GM12801 (cell line): Measurements from ENCODE around the gene SLC44A1.

Experiments
- TF ChIP-seq, protein P1 (sequence below): IDR thresholded peaks from one replicate; pipeline ENCODE4 v1.5.1; 2011; ENCODE audit warnings: control low read depth; ENCODE audit not compliant: insufficient read length; ENCODE audit errors: extremely low read depth

SLC44A1 gene

DNA sequence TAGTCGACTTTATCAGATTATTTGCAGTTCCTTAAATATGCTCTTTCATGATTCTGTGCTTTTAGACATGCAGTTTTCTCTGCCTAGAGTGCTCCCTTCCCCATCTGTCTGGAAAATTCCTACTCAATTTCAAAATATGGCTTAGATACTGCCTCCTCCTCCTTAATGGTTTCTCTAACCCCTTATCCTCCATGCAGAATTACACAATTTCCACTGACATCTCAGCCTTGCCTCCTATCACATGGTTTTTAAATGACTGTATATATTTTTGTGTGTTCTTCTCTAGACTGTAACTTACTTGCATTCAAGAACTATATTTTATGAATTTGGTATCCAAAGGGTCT, 85.2 kb downstream of the SLC44A1 start:
- TF ChIP-seq, protein P1, sequence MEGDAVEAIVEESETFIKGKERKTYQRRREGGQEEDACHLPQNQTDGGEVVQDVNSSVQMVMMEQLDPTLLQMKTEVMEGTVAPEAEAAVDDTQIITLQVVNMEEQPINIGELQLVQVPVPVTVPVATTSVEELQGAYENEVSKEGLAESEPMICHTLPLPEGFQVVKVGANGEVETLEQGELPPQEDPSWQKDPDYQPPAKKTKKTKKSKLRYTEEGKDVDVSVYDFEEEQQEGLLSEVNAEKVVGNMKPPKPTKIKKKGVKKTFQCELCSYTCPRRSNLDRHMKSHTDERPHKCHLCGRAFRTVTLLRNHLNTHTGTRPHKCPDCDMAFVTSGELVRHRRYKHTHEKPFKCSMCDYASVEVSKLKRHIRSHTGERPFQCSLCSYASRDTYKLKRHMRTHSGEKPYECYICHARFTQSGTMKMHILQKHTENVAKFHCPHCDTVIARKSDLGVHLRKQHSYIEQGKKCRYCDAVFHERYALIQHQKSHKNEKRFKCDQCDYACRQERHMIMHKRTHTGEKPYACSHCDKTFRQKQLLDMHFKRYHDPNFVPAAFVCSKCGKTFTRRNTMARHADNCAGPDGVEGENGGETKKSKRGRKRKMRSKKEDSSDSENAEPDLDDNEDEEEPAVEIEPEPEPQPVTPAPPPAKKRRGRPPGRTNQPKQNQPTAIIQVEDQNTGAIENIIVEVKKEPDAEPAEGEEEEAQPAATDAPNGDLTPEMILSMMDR = no peak

DNA sequence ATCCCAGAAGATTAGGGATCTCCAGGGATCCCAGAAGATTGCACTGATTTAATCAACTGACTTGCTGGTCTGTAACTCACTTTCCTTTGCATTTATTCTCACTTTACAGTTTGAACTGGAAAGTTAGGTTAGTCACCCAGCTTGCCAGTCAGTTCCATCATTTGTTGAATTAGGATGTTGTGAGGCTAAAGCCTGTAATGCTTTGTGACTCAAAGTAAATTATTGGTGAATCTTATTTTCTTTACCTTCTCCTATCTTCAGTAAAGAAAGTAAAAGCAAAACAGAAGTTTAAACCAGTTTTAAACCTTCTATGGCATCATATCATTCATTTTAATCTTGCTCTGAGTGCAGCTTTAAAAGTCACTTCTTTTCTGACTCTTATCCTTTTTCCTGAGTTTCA, 85.8 kb downstream of the SLC44A1 start:
- TF ChIP-seq, protein P1 = no peak

DNA sequence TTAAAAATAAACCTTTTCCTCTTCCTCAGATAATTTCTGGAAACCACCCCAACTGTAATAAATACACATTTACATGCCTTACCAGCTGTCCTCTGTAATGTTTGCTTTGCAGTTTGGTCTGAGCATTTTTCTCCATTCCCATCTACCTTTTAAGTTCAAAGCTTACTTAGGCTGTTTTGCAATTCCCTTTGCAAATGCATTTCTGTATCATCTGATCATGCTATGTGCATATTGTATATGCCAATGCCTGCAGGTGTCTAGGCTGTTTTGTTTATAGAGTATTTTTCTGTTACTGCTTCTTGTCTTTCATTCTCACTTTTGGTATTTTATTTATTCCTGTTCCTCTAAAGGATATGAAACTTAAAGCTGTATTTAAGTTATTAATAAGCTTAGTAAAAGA, 86.3 kb downstream of the SLC44A1 start:
- TF ChIP-seq, protein P1 = no peak

DNA sequence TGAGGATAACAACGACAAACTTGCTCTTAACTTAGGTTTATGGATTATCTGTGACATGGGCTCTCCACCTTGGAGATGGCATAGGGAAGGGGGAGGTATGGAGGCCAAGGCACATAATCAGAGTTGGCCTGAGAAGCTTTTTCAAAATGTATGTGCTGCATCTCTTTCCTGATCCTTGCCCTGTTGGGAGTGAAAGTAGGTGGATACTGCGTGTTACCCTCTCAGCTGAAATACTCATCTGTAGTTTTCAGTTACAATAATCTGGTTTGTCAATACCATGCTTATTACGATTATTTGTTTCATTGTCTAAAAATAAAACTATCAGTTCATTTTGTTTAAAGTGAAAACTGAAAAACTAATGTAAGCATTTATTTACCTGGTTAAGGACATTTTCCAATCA, 86.7 kb downstream of the SLC44A1 start:
- TF ChIP-seq, protein P1 = no peak

DNA sequence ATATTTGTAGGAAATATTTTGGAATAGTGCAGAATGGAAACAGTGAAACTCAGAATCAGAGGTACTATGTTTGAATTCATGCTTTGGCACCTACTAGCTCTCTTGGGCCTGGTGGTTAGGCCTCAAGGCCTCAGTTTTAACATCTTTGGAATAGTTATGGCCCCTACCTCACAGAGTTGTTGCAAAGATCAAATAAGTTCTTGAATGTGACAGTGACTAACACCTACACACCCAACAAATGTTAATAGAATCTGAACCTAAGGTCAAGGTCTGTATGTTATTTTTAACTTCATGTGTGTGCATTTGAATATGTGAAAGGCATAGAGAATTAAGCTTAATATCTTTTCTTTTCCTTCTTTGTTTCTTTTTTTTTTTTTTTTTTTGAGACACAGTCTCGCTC, 87.3 kb downstream of the SLC44A1 start:
- TF ChIP-seq, protein P1 = no peak

DNA sequence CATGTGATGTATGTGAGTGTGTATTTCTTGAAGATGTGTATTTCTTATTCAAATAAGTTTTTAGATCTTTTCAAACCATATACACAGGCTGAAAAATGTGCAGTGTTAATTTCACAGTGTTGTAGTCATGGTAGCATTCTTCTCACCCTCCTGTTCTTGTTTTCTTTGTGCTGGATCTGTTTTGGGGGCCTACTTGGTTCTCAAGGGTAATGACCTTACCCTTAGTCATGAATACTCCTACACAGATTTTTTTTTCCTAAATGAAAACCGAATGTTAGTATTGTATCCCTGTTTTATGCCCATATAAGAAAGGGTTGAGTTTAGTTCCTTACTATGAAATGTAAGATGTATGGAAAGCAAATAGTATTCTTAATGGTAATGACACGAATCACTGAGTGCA, 88.0 kb downstream of the SLC44A1 start:
- TF ChIP-seq, protein P1 = no peak

DNA sequence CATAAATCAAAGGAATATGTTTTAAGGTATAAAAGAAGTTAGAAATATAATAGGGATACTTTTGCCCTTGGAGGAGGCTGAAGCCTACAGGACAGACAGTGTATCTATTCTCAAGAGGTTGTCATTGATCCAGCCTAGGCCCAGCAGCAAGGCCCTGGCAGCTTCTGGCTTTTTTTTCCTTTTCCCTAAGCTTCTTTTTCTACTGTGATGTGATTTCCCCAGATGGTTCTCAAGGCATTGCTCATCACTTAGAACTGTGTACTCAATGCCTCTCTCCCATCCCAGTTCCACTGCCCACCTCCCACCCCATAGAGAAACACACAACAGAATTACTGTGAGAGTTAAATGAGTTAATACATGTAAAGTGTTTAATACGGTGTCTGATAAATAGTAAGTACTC, 88.6 kb downstream of the SLC44A1 start:
- TF ChIP-seq, protein P1 = no peak

DNA sequence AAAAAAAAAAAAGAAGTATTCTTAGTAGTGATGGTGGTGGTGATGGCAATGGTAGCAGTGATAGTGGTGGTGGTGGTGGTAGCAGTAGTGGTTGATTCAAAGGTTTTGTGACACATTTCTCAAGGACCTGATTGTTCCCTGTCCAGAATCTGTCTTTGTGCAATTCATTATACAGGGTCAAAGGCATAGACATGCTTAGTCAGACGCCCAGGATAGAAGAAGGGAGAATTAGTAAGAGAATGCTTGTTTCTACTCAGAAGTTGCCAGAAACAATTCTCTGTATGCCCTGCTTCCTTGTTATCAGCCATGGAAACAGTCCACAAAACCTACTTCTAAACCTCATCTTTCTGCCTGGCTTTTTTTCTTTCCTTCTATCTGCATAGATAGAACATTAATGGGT, 89.4 kb downstream of the SLC44A1 start:
- TF ChIP-seq, protein P1 = no peak
